Middle frontal gyrus (tissue), 1 donor: ENCODE results near the gene PLEKHJ1.

Experiments
- DNase-seq: peaks from one replicate; pipeline ENCODE4 v3.0.0-alpha.2; 2015; ENCODE audit warnings: low spot score; ENCODE audit errors: extremely low spot score

Gene PLEKHJ1

DNA sequence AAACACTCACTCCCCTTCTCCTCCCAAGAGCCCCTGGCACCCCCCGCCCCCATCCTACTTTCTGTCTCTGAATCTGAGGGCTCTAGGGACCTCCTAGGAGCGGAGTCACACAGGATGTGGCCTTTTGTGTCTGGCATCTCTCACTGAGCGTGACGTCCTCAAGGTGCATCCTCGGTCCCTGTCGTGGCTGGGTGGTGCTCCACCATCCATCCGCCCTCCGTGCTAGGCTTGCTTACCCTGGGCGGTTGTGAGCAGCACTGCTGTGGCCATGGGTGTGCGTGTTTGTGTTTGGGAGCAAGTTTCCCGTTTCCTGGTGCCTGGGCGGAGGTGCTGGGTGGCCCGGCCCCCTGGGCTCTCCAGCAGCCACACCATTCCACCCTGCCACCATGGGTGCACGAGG lies 12.2 kb downstream of the PLEKHJ1 start:
- no peak for DNase-seq

DNA sequence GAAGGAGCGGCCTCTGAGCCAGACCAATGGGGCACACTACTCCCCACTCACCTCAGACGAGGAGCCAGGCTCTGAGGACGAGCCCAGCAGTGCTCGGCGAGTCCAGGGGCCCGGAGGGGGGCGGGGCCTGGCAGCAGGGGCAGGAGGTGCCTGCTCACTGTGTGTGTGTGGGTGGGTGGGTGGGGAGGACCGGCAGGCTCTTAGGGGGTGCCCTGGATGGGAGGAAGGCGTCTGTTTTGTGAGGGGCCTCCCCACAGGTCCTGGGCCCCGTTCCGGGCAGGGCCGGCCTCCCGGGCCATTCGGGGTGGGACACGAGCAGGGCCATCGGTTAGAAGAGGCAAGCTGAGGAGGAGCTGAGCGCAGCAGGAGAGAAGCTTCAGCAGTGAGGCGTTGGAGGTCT lies 12.7 kb downstream of the PLEKHJ1 start:
- no peak for DNase-seq

DNA sequence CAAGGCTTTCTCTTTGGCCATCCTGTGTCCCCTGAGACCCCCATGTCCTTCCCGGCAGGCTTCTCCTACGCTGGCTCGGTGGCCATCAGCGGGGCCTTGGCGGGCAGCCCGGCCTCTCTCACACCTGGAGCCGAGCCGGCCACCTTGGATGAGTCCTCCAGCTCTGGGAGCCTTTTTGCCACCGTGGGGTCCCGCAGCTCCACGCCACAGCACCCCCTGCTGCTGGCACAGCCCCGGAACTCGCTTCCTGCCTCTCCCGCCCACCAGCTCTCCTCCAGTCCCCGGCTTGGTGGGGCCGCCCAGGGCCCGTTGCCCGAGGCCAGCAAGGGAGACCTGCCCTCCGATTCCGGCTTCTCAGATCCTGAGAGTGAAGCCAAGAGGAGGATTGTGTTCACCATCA lies 14.2 kb downstream of the PLEKHJ1 start:
- DNase-seq = no peak

DNA sequence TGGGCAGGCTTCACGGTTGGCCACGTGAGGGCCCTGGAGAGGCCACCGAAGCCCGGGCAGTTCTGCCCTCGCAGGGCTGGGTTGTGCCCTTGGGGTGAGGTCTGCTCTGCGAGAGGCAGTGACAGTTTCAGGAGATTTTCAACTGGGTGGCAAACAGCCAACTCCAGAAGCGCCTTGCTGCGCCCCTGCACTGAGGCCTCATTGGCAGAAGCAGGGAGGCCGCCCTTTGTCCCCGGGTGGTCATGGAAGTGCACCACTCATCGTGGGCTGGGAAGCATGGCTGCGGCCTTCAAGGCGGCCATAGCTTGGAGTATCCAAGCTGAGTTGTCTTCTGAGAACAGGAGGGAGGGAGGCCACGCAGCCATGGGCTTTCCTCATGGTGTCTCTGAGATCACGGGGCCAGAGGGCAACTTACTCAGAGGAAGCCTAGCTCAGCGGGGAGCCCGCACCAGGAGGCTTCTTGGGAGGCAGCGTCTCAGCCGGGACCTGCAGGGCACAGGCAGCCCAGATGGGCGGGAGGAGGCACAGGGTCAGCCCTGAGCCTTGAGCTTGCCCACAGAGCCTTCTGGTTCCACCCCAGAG lies 14.8 kb downstream of the PLEKHJ1 start:
- no peak for DNase-seq

DNA sequence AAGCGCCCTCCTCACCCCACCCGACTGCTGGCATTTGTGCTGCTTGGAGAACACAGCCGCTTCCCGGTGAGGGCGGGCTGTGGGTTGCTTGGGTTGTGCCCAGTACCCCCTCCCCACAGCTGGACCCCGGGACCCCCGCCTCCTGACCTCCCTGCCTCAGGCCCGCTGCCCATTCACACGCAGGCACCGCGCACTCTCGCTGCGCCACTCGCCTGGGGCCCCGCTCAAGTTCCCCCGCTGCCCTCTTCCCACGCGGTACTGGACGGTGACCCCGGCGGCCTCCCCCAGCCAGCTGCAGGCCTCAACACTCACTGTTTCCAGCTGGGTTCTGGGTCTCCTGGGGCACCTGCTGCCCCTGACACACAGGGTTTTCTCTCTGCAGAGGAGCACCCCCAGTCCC lies 16.4 kb downstream of the PLEKHJ1 start:
- DNase-seq = no peak

DNA sequence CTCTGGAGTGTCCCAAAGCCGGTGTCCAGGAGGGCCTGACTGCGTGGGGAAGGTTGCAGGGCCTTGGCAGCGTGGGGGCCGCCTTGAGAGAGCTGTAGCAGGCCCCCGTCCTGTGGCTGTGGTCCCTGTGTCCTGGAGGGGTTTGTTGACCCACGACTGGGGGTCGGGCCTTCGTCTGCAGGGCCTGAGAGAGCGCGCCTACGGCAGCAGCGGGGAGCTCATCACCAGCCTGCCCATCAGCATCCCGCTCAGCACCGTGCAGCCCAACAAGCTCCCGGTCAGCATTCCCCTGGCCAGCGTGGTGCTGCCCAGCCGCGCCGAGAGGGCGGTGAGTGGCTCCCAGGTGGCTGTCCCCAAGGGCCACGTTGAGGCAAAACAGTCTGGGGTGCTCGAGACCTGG lies 18.5 kb downstream of the PLEKHJ1 start:
- no peak for DNase-seq

DNA sequence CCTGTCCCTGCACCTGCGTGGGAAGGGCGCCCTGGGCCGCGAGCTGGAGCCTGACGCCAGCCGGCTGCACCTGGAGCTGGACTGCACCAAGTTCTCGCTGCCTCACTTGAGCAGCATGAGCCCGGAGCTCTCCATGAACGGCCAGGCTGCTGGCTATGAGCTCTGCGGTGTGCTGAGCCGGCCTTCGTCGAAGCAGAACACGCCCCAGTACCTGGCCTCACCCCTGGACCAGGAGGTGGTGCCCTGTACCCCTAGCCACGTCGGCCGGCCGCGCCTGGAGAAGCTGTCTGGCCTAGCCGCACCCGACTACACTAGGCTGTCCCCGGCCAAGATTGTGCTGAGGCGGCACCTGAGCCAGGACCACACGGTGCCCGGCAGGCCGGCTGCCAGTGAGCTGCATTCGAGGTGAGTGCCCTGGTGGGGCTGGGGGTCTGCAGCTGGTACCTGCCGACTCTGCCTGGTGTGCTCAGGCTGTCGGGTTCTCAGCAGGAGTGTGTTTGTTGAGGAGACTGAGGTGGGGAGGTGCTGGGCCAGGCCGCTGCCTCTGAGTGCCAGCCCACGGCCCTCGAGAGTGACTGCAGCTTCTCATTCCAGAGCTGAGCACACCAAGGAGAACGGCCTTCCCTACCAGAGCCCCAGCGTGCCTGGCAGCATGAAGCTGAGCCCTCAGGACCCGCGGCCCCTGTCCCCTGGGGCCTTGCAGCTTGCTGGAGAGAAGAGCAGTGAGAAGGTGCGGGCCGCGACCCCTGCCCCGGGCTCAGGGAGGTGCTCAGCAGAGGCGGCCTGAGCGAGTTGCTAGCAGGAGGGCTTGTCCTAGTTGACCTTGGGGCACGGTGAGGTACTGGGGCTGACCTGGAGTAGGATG lies 19.5 kb downstream of the PLEKHJ1 start:
- DNase-seq = no peak

DNA sequence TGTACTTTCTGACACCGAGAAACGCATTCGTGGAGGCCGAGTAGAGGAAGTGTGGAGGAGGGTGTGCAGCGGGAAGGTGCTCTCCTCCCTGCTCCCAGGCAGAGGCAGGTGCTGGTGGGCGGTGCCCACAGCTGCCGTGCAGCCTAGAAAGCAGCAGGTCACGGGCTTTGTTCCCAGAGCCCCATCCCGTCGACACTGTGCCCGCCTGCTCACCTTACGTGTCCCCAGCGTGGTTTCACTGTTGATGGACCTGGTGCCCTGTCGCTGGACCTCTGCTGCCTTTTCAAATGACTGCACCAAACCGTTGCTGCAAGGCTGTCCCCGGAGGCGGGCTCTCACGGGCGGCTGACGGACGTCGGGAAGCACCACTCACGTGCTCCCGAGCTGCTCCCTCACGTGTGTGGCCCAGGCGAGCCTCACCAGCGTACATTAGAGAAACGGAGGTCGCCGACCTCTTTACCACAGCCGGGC lies 20.8 kb downstream of the PLEKHJ1 start:
- no peak for DNase-seq

DNA sequence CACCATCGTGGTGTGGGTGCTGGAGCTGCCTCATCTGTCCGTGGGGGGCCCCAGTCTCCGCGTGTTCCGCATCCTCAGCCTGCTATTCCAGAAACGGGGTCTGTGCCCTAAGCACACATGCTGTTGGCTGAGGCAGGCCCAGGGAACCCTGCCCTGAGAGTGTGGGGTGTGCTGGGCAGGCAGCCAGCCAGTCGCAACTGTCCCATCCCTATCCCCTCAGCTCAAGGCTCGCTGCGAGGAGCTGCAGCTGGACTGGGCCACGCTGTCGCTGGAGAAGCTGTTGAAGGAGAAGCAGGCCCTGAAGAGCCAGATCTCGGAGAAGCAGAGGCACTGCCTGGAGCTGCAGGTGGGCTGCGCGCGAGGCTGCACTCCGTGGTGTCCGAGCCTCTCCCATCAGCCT lies 21.9 kb downstream of the PLEKHJ1 start:
- DNase-seq = no peak

DNA sequence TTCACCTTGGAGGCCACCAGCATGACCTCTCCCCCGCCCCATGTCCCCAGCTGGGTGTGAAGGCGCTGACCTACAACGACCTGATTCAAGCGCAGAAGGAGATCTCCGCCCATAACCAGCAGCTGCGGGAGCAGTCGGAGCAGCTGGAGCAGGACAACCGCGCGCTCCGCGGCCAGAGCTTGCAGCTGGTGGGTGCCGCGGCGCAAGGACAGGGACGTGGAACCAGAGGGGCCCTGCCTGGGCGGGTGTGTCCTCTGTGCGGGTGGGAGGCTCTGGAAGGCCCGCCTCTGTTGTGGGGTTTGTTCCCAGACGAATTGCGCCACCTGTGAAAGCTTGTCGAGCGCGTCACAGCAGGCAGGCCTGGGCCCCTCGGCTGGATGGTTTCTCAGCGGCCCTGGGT lies 22.3 kb downstream of the PLEKHJ1 start:
- DNase-seq = no peak

DNA sequence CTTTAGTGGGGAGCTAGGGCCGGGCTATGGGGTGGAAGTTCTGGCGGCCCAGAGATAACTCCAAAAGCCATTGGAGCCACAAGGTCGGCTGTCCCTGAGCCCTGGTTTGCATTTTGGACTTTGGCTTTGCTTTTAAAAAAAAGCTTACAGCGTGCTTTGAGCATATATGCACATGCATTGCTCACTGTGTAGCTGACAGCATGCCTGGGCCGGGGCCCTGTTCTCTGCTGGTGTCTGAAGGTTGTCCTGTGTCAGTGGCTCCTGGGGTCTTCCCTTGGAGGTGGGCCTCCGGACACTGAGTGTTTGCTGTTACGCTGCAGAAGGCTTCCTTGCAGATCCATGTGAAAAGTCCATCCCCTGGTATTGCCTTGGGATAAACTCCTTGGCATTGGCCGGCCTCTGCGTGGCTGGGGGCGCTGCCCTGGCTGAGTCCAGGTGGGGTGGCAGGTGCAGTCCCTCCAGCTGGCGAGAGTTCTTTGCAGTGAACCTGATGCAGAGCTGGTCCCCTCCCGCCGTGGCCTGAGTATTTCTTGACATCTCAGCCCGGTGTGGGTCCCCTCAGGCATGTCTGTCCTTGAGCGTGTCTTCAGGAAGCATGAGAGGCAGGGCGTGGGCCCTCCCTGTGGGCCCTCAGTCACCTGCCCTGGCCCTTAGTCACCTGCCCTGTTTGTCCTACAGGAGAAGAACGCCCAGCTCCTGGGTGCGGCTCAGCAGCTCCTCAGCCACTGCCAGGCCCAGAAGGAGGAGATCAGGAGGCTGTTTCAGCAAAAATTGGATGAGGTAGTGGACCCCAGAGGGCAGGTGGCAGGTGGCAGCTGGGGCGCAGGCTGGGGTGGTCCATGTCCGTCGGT lies 23.0 kb downstream of the PLEKHJ1 start:
- DNase-seq = no peak

DNA sequence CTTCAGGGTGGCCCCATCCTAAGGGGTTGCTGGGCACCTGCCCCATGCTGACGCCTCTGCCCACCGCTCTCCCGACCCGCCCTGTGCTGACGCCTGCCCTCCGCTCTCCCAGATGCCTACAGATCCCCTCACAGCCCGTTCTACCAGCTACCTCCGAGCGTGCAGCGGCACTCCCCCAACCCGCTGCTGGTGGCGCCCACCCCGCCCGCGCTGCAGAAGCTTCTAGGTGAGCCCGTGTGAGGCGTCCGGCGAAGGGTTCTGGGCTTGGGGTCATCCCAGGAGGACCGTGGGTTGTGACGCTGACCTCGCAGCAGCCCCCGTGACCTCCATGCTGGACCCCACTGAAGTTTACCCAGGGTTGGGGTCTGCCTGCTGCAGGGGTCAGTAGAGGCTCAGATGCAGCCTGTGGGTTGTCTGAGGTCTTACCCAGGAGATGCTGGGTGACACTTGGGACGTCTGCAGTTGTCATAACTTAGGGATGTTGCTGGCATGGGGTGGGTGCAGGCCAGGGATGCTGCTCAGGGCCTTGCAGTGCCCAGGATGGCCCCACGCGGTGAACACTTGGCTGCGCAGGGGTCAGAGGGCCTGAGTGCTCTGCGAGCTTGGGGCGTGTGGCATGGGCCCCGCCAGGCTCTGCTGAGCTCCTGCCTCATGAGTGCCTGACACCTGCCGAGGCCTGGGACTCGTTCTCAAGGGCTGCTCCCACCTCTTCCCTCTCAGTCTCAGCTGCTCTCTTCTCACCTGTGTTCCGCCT lies 25.0 kb downstream of the PLEKHJ1 start:
- DNase-seq = no peak

DNA sequence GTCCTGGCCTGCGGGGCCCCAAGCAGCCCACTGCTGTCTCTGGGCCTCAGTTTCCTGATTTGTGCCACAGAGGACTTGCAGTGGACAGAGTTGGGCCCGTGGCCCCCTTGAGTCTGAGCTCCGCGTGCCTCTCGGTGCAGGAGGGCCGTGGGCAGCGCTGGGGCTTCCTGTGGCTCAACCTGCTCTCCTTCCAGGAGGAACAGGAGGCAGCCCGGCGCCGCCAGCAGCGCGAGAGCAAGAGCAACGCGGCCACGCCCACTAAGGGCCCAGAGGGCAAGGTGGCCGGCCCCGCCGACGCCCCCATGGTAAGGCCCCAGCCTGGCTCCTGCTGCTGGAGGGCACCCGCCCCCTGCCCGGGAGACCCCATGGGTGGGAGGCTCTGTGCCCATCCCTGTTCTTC lies 25.9 kb downstream of the PLEKHJ1 start:
- DNase-seq = no peak

DNA sequence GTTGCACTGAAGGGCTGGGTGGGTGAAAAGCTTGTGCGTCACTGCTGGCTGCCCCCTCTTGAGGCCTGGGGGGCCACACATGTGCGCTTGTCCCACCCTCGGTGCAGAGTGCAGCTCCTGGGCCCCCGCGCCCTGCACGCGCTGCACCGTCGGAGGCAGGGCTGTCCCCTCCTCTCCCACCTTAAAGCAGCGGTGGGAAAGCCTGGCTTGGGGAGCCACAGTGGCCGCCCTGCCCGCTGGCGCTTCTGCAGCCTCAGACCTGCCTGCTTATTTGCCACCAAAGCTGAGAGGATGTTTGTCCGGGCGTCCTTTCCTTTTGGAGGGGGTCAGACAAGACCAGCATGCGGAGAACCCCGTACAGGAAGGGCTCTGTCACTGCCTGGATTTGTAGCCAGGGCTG lies 26.7 kb downstream of the PLEKHJ1 start:
- DNase-seq = no peak

DNA sequence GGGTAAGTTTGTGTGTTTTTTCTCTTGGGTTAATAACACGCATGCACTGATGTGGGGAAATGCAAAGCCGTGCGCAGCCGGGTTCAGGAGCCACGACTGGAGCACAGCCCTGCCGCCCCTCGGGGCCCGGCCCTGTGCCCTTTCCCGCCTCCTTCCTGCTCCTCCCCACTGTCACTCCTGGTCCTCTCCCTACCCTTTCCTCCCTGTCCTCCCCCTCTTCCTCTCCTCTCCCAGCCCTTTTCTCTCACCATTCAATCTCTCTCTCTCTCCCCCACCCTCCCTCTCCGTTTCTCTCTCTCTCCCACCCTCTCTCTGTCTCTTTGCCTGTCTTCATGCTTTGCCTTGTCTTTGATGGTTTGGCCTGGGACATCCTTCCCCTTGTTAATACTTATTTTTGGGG lies 27.2 kb downstream of the PLEKHJ1 start:
- DNase-seq = no peak

DNA sequence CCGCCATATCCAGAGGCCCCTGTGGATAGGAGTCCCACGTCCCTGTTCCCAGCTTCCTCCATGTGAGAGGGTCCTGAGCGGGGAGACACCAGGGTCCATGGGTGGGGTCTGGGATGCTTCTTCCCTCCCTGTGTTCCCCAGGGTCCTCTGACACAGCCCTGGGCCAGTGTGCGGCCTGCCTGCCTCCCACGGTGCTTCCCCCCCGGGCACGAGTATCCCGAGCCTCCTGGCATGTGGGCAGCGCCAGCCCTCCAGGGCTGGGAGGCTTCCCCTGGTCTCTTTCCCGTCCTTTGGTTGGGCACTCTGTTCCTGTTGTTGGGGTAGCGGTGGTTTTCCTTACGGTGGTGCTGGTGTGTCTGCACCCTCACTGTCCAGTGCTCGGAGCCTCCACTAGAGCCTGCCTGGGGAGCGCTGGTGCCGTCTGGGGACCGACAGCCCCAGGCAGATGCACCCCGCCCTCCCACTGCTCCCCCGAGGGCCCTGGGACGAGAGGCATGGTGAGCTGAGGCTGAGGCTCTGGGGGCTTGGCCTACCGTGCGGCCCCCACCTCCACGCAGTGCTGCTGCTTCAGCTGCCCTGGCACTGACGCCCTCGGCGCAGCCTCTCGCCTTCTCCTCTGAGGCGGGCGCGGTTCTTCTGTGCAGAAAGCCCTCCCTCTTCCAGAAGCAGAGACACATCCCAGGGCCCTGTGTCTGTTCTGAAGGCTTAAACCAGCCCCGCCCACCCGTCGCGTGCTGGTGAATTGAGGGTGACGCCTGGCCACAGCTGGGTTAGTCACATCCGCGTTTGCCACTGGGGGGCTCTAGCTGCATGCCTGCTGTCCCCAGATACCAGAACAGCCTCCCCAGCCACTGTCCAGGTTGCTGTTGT lies 27.9 kb downstream of the PLEKHJ1 start:
- DNase-seq = no peak

DNA sequence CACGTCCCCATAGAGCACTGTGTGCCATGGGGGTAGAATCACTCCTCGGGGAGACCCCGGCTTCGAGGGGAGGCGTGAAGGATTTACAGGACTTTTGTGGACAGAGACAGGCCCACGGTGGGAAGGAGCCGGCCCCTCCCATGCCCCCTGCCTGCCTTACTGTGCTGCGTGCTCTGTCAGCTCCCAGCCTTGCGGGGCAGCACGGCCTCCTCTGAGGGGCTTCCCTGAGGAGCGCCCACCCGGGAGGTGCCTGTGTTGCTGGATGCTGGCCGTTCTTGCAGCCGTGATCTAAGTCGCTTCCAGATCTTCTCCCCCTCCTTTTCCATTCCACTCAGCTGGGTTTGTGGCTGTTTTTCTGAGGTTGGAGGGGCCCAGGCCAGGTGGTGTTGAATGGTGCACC lies 29.1 kb downstream of the PLEKHJ1 start:
- no peak for DNase-seq

DNA sequence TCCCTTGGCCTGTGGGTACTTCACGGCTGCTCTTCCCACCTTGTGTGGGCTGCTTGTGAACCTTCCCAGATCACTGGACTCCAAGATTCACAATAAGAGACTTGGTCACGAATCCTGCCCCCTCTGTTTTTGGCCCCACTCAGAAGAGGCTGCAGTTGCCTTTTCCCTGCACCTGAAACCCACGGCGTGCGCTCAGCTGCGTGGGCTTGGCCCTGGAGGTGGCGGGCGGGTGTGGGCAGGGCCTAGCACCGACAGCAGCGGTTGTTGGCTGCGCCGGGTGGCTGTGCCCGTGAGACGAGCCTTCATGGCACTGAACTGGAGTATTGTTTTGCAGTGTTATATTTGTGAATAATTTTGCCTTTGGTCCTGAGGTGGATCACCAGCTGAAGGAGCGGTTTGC lies 33.8 kb downstream of the PLEKHJ1 start:
- DNase-seq = no peak

DNA sequence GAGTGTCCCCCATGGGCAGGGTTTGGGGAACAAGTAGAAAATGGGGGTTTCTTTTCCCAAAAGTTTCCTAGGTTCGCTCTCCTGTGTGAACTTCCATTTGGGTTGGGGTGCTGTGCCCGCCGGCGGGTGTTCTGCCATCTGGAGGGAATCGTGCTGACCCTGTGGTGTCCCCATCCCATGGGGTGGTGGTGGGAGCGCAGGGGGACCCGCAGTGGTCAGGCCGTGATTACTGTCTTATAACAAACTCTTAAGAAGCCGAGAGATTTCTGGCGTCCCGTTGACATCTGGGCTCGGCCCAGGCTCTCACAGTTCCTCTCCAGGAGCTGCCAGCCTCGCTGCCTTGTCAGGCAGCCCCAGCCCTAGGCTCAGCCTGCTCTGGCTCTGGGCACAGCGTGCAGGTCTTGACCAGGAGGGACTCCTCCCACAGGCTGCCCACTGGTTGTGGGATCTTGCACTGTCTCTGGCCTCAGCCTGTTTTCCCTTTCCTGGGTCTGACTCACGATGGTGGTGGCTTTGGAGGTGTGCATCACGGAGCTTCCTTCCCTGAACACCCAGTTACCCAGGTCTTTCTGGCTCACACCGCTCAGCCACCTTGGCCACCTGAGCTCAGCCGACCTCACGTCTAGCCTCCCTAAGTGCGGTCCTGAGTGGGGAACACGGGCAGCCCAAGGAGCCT lies 34.5 kb downstream of the PLEKHJ1 start:
- DNase-seq = no peak
